Astrocyte of the spinal cord (primary cell): ENCODE data around the gene OR4K2.

Experiments
- DNase-seq: peaks from one replicate; pipeline ENCODE4 v3.0.0; 2011; ENCODE audit warnings: low read depth, low spot score
- H3K4me3 ChIP-seq: 2 replicates; pipeline ENCODE4 v1.5.1; 2011; ENCODE audit warnings: low read depth, mild to moderate bottlenecking, low read length, moderate library complexity
- CTCF ChIP-seq: IDR thresholded peaks from 2 replicates; pipeline ENCODE4 v1.5.1; 2012; ENCODE audit warnings: low read depth, mild to moderate bottlenecking, low read length, inconsistent platforms
- in situ Hi-C: cut with HindIII; loops from 2 replicates; pipeline ENCODE4 v1.10.0; 2017; ENCODE audit warnings: low sequenced_read_pairs

OR4K2 gene

GRCh38 chr14:19917955-19918518 is 43.1 kb downstream of the OR4K2 start:
- no peak overlapping the region for H3K4me3 ChIP-seq
- no peak for TF ChIP-seq CTCF
- in situ Hi-C loops, result no loop called here
- DNase-seq, result no peak

- no peak overlapping the region for H3K4me3 ChIP-seq
- no peak for DNase-seq
- in situ Hi-C loops, result no loop called here
- TF ChIP-seq CTCF, result no peak
Observed at GRCh38 chr14:19918553-19919264, 43.8 kb downstream of the OR4K2 start.

- no peak for DNase-seq
- in situ Hi-C loops, result no loop called here
- H3K4me3 ChIP-seq, result no peak within 1 kb of the TSS
- TF ChIP-seq CTCF, result no peak
Observed at GRCh38 chr14:19920021-19920657, 45.2 kb downstream of the OR4K2 start, which contains the start of gene OR4K5. Gene OR4K5, plus strand, starts transcription at chr14:19920607. Its CDS starts 0 bp downstream, at chr14:19920607.

GRCh38 chr14:19930617-19931016 is 55.7 kb downstream of the OR4K2 start, which contains the start of gene OR4K1:
Gene OR4K1, plus strand, starts transcription at chr14:19930917. Its CDS starts 4,750 bp downstream, at chr14:19935667.
- in situ Hi-C loops, result no loop called here

More at GRCh38 chr14:19930617-19931016, 55.7 kb downstream of the OR4K2 start, which contains the start of gene OR4K1:
- no peak for TF ChIP-seq CTCF
- no peak within 1 kb of the TSS for H3K4me3 ChIP-seq
- DNase-seq, result no peak
